ENCODE data around the gene RHOBTB3.

- TF ChIP-seq, protein P1, sequence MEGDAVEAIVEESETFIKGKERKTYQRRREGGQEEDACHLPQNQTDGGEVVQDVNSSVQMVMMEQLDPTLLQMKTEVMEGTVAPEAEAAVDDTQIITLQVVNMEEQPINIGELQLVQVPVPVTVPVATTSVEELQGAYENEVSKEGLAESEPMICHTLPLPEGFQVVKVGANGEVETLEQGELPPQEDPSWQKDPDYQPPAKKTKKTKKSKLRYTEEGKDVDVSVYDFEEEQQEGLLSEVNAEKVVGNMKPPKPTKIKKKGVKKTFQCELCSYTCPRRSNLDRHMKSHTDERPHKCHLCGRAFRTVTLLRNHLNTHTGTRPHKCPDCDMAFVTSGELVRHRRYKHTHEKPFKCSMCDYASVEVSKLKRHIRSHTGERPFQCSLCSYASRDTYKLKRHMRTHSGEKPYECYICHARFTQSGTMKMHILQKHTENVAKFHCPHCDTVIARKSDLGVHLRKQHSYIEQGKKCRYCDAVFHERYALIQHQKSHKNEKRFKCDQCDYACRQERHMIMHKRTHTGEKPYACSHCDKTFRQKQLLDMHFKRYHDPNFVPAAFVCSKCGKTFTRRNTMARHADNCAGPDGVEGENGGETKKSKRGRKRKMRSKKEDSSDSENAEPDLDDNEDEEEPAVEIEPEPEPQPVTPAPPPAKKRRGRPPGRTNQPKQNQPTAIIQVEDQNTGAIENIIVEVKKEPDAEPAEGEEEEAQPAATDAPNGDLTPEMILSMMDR (IDR thresholded peaks at IDR 0.05): no peak
- TF ChIP-seq POLR2A (IDR thresholded peaks at IDR 0.05): no peak
These were observed 30.1 kb upstream of the RHOBTB3 start for GRCh38 chr5:95701074-95701473.
